Esophagus (tissue), 2 donors: ENCODE data around the gene DDX21. TPM values are rescaled to one million over a fixed set of nuclear protein-coding genes. Genes with fewer than 3 reads are reported as not detected.
"Not testable (repeated sequence)": the region's sequence is repeated elsewhere in the genome, so short reads cannot be mapped to it uniquely, and the experiment has no call there.

Source experiments
- H3K27ac ChIP-seq, 2 donors: one replicate each; pipeline ENCODE4 v1.5.1; 2013; ENCODE audit warnings: low read depth in 2 of 2, mild to moderate bottlenecking in 2 of 2, inconsistent platforms in 1 of 2, low read length in 1 of 2, moderate library complexity in 1 of 2
- H3K27me3 ChIP-seq, 2 donors: one replicate each; pipeline ENCODE4 v1.6.1; 2013; ENCODE audit warnings: low read length in 2 of 2, control low read depth in 1 of 2, mild to moderate bottlenecking in 1 of 2; ENCODE audit not compliant: insufficient read depth in 2 of 2, control insufficient read depth in 1 of 2
- H3K36me3 ChIP-seq, 2 donors: one replicate each; pipeline ENCODE4 v1.6.1; 2013; ENCODE audit warnings: low read length in 1 of 2; ENCODE audit not compliant: control insufficient read depth in 2 of 2, insufficient read depth in 2 of 2
- H3K4me1 ChIP-seq, 2 donors: one replicate each; pipeline ENCODE4 v1.6.1; 2013; ENCODE audit warnings: low read length in 1 of 2; ENCODE audit not compliant: control insufficient read depth in 2 of 2, insufficient read depth in 2 of 2
- H3K4me3 ChIP-seq, 2 donors: one replicate each; pipeline ENCODE4 v1.5.1; 2013; ENCODE audit warnings: low read length in 2 of 2, mild to moderate bottlenecking in 2 of 2, low read depth in 1 of 2, moderate library complexity in 1 of 2
- H3K9me3 ChIP-seq, 2 donors: one replicate each; pipeline ENCODE4 v1.6.1; 2013; ENCODE audit warnings: mild to moderate bottlenecking in 2 of 2, low read depth in 1 of 2, low read length in 1 of 2, moderate library complexity in 1 of 2; ENCODE audit not compliant: control insufficient read depth in 2 of 2, insufficient read depth in 1 of 2
- WGBS, 2 donors: extraction: QIAGEN DNeasy Blood & Tissue Kit; methylation state at CpG; one replicate each; pipeline ENCODE4 v1.1.7; 2013; 5-methylcytosine and 5-hydroxymethylcytosine counted together
- polyA plus RNA-seq, 2 donors: library from polyadenylated mRNA; stranded (reverse); fragments of 200-250 nt; gene quantifications; one replicate each; pipeline ENCODE4 v1.2.3, GENCODE V29; 2013
- donor health status: healthy with polysubstance abuse.
- donor health status: Bipolar disorder and iron deficiency.

DDX21 gene
- polyA plus RNA-seq, 2 donors: 12.3 to 36.3 TPM

DNA sequence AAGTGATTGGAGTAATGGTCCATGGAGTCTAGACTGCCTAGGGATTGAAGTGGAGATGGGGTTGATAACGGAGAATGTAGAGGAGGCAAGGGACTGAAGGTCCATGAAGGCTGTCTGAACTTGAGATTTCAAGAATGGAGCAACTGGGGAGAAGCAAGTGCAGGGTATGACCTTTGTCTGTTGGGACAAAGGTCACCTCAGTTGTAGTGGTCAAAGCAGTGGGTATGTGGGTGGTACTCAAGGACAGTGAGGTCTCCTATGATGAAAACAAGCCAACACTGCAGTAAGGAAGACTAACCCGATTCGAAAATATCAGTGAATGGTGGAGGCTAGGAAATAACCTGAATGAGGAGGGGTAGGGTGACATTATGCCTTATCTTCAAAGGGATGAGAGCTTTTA, 5.4 kb upstream of the DDX21 start:
- Histone ChIP-seq H3K4me3 (no peak overlapping the region), H3K27me3 (no peaks in the 10 kb centered on the region), H3K36me3 (peaks cover 0 to 15% of the 10 kb centered on the region in 2 donors), H3K9me3 (no peaks in the 10 kb centered on the region), H3K4me1 (no peaks in the 10 kb centered on the region), H3K27ac (no peak overlapping the region)
- WGBS, 2 donors: 96% methylated on average over 3 of the region's 3 CpGs

DNA sequence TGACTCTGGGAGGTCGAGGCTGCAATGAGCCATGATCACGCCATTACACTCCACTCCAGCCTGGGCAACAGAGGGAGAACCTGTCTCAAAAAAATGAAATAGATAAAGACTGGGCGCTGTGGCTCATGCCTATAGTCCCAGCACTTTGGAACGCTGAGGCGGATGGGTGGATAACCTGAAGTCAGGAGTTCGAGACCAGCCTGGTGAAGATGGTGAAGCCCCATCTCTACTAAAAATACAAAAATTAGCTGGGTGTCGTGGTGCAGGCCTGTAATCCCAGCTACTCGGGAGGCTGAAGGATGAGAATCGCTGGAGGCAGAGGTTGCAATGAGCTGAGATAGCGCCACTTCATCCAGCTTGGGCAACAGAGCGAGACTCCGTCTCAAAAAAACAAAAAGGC, 1.1 kb upstream of the DDX21 start:
- H3K27me3 ChIP-seq: no peaks in the 10 kb centered on the region
- H3K4me3 ChIP-seq: peak overlapping the region in 1 of 2 donors; percentile 96
- H3K9me3 ChIP-seq: no peaks in the 10 kb centered on the region
- H3K4me1 ChIP-seq: no peaks in the 10 kb centered on the region
- 93 to 94% methylated on average over 12 of the region's 12 CpGs for WGBS, 2 donors
- peak overlapping the region in 1 of 2 donors; percentile 21 for H3K27ac ChIP-seq
- peaks cover 0 to 7% of the 10 kb centered on the region in 2 donors for H3K36me3 ChIP-seq

DNA sequence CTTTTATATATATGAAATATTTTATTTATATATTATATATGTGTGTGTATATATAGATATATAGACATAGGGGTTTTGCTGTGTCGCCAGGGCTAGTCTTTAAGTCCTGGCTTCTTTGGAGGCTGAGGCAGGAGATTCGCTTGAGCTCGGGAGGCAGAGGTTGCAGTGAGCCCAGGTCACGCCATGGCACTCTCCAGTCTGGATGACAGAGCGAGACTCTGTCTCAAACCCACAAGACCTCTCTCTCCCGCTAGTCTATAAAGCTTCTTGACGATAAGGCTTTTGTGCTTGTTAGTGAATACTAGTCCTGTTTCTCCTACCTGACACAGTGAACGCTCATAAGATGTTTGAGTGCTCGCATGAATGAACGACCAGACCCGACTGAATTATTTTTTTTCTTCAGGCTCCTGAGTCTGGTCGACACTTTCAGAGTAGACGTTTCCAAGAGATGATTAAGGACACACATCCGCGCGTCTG, 577 bp upstream of the DDX21 start:
- peak overlapping the region; percentile 96 to 100 for H3K4me3 ChIP-seq
- WGBS, 2 donors: 2 to 4% methylated on average over 16 of the region's 16 CpGs
- H3K27me3 ChIP-seq: no peaks in the 10 kb centered on the region
- peak overlapping the region; percentile 92 to 97 for H3K27ac ChIP-seq
- H3K4me1 ChIP-seq: no peaks in the 10 kb centered on the region
- peaks cover 0 to 4% of the 10 kb centered on the region in 2 donors for H3K36me3 ChIP-seq
- no peaks in the 10 kb centered on the region for H3K9me3 ChIP-seq

DNA sequence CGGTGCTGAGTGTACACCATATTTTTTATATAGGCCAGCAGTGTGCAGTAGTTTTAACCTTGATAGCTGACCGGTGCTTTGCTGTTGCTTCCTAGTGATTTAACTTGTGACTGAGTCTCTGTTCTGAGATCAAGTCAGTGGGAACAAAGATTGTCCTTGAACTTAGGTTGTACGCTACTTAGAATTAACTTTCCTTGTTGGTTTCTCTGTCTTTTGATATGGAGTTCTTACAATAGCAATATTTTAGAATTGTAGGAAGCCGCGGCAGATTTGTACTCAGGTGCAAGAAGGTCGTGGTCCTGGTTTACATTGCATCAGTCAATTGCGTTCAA, 1.3 kb downstream of the DDX21 start:
- 50% methylated on average over 7 of the region's 7 CpGs for WGBS, 2 donors

DNA sequence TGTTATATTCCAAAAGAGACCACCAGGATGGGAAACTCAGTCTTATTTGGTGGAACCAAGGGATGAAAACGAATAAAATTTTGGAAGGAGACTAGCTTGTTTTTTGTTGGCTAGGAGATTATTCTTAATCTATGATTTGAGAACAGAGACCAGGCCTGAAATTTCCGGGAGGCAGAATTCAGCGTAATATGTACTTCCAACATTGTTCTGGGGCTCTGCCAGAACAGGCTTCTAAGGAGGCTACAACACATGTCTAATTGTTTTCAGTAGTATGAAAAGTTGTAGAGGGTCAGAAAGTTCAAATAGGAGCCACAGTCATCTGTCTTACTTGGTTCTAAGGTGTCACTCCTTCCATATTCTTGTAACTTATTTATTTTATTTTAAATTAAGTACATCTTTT, 1.7 kb downstream of the DDX21 start:
- 59 to 61% methylated on average over 3 of the region's 3 CpGs for WGBS, 2 donors
- Histone ChIP-seq H3K27ac (no peak overlapping the region), H3K4me3 (peak overlapping the region in 1 of 2 donors; percentile 96)

More for the DNA sequence above, 1.3 kb downstream of the DDX21 start:
- H3K27me3 ChIP-seq: no peaks in the 10 kb centered on the region
- no peaks in the 10 kb centered on the region for H3K9me3 ChIP-seq
- H3K36me3 ChIP-seq: peaks cover 0 to 1% of the 10 kb centered on the region in 2 donors
- H3K4me1 ChIP-seq: no peaks in the 10 kb centered on the region
- peak overlapping the region in 1 of 2 donors; percentile 55 for H3K27ac ChIP-seq
- peak overlapping the region; percentile 96 to 100 for H3K4me3 ChIP-seq

DNA sequence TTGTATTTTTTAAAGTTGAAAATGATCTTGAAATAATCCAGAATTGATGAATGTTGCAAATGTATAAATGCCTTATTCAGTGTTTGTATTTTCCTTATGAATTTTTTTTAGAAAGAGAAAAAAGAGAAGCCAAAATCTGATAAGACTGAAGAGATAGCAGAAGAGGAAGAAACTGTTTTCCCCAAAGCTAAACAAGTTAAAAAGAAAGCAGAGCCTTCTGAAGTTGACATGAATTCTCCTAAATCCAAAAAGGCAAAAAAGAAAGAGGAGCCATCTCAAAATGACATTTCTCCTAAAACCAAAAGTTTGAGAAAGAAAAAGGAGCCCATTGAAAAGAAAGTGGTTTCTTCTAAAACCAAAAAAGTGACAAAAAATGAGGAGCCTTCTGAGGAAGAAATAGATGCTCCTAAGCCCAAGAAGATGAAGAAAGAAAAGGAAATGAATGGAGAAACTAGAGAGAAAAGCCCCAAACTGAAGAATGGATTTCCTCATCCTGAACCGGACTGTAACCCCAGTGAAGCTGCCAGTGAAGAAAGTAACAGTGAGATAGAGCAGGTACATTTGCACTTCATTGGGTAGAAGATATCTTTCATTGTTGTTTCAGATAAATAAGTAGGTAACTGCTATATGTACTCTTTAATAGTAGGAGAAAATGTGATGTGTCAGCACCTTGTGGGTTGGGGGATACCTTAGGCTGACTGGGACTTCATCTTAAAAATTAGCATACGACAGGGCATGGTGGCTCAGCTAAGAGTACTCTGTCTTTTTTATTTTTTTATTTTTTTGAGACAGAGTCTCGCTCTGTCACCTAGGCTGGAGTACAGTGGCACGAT, 3.9 kb downstream of the DDX21 start:
- no peaks in the 10 kb centered on the region for H3K27me3 ChIP-seq
- no peaks in the 10 kb centered on the region for H3K9me3 ChIP-seq
- no peaks in the 10 kb centered on the region for H3K4me1 ChIP-seq
- H3K36me3 ChIP-seq: peaks cover 8% of the 10 kb centered on the region in 2 donors
- WGBS, 2 donors: 89 to 93% methylated on average over 4 of the region's 4 CpGs
- no peak overlapping the region for H3K4me3 ChIP-seq
- no peak overlapping the region for H3K27ac ChIP-seq

More for the DNA sequence above, 1.7 kb downstream of the DDX21 start:
- H3K9me3 ChIP-seq: no peaks in the 10 kb centered on the region
- H3K27me3 ChIP-seq: no peaks in the 10 kb centered on the region
- no peaks in the 10 kb centered on the region for H3K4me1 ChIP-seq
- H3K36me3 ChIP-seq: peaks cover 1 to 2% of the 10 kb centered on the region in 2 donors

DNA sequence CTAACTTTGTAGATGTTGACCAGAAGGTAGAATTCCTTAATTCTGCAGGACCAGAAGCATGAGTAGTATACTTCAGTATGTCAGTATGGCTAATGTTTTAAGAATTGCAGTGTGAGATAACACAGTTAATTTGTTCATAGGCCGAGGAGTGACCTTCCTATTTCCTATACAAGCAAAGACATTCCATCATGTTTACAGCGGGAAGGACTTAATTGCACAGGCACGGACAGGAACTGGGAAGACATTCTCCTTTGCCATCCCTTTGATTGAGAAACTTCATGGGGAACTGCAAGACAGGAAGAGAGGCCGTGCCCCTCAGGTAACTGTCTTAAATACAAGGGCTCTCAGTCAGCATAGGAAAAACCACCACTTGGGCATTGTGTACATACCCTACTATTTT, 7.2 kb downstream of the DDX21 start:
- Histone ChIP-seq H3K27me3 (no peaks in the 10 kb centered on the region), H3K4me1 (no peaks in the 10 kb centered on the region), H3K4me3 (no peak overlapping the region), H3K27ac (no peak overlapping the region), H3K9me3 (no peaks in the 10 kb centered on the region), H3K36me3 (peaks cover 14 to 18% of the 10 kb centered on the region in 2 donors)
- 91 to 94% methylated on average over 4 of the region's 4 CpGs for WGBS, 2 donors

DNA sequence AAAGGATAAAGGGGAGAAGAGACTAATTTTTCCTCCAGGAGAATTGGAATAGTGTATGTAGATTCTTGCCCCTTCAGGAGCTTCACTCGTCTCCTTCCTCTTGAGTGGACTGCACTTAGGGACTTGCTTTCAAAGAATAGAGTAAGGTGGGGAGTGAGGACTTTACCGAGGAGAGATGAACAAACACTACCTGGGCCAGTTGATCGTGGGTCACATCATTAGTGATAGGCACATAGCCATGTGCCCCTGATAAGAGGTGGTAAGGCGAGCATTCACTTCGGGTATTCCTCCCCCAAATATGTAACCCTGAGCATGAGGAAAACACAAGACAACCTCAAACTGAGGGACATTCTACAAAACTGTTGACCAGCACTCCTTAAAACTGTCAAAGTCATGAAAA, 18.0 kb downstream of the DDX21 start:
- Histone ChIP-seq H3K36me3 (peaks cover 12 to 18% of the 10 kb centered on the region in 2 donors), H3K27me3 (no peaks in the 10 kb centered on the region), H3K9me3 (no peaks in the 10 kb centered on the region), H3K27ac (no peak overlapping the region), H3K4me3 (no peak overlapping the region), H3K4me1 (no peaks in the 10 kb centered on the region)
- WGBS, 2 donors: 78 to 80% methylated on average over 5 of the region's 5 CpGs

DNA sequence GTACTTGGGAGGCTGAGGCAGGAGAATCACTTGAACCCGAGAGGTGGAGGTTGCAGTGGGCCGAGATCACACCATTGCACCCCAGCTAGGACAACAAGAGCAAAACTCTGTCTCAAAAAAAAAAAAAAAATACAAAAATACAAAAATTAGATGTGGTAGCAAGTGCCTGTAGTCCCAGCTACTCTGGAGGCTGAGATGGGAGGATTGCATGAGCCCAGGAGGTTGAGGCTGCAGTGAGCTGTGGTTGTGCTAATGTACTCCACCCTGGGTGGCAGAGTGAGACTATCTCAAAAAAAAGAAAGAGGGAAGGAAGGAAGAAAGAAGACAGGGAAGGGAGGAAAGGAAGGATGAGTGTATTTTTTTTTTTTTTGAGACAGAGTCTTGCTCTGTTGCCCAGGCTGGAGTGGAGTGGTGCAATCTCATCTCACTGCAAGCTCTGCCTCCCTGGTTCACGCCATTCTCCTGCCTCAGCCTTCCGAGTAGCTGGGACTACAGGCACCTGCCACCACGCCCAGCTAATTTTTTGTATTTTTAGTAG, 20.0 kb downstream of the DDX21 start:
- not testable (repeated sequence) for H3K4me3 ChIP-seq, H3K4me1 ChIP-seq, H3K9me3 ChIP-seq, H3K27ac ChIP-seq, H3K27me3 ChIP-seq
- H3K36me3 ChIP-seq: peaks cover 12 to 19% of the 10 kb centered on the region in 2 donors
- WGBS, 2 donors: 98% methylated on average over 5 of the region's 5 CpGs

DNA sequence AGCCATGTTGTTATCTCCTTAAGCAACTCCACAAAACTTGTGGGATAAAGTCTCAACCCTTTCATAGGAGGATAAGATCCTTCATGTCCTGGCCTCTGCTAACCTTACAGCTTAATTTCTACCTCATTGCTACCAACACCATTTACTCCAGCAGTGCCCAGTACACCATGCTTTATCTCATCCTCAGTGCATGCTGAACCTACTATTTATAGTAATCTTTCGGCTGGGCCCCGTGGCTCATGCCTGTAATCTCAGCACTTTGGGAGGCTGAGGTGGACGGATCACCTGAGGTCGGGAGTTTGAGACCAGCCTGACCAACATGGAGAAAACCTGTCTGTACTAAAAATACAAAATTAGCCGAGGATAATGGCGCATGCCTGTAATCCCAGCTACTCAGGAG, 23.8 kb downstream of the DDX21 start:
- H3K27me3 ChIP-seq, H3K36me3 ChIP-seq, H3K9me3 ChIP-seq, H3K27ac ChIP-seq, H3K4me3 ChIP-seq, H3K4me1 ChIP-seq: not testable (repeated sequence)
- WGBS, 2 donors: 89 to 92% methylated on average over 6 of the region's 6 CpGs
